ENCODE data around the gene DAPK1. TPM values are rescaled to one million over a fixed set of nuclear protein-coding genes. Genes with fewer than 3 reads are reported as not detected.

Gene DAPK1
- total and polyA plus RNA-seq, 8 donors, result 78.2 to 242 (median 215) TPM

DNA sequence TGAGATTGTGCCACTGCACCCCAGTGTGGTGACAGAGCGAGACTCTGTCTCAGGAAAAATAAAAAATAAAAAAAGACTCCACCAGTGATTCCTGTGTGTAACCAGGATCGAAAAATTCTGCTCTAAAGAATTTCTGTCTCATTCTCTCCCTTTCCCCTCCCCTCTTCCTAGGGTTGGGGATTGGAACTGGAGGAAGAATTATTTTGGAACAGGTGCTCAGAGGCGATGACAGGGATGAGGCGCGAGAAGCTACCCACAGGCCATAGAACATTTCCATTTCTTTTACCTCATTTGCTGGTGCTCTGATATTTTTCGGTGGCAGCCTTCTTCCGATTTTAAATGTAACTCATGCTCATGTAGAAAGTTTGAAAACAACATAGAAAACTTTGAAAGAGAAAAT is 80.1 kb downstream of the DAPK1 start:
- TF ChIP-seq, protein P1, sequence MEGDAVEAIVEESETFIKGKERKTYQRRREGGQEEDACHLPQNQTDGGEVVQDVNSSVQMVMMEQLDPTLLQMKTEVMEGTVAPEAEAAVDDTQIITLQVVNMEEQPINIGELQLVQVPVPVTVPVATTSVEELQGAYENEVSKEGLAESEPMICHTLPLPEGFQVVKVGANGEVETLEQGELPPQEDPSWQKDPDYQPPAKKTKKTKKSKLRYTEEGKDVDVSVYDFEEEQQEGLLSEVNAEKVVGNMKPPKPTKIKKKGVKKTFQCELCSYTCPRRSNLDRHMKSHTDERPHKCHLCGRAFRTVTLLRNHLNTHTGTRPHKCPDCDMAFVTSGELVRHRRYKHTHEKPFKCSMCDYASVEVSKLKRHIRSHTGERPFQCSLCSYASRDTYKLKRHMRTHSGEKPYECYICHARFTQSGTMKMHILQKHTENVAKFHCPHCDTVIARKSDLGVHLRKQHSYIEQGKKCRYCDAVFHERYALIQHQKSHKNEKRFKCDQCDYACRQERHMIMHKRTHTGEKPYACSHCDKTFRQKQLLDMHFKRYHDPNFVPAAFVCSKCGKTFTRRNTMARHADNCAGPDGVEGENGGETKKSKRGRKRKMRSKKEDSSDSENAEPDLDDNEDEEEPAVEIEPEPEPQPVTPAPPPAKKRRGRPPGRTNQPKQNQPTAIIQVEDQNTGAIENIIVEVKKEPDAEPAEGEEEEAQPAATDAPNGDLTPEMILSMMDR (IDR thresholded peaks at IDR 0.05), result no peak
- Histone ChIP-seq H3K27ac (no peak overlapping the region), H3K4me1 (peaks cover 13 to 37% of the 10 kb centered on the region in 2 donors), H3K36me3 (no peaks in the 10 kb centered on the region), H3K9me3 (no peaks in the 10 kb centered on the region), H3K4me3 (no peak overlapping the region), H3K27me3 (no peaks in the 10 kb centered on the region)
- intact Hi-C loops (cut with DNase I), result no loop called here
- ATAC-seq (no peak), DNase-seq (no peak)

DNA sequence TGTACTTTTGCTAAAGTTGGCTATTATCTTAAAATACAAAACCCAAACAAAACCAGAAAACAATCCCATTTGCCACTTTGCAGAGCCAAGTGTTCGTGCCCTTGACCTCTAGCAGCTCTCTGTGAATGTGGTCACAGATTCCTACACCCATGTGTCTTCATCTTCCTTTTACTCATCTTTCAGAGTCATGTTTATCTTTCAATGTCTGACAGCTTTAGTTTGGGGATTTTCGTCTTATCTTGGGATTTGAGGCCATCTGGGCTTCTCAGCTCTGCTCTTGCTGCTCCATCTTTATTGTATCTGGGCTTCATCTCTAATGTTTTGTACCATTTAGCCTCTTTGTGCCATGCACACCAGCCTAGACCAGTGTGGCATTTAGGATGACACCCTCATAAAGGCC is 81.0 kb downstream of the DAPK1 start:
- intact Hi-C loops (cut with DNase I), result no loop called here
- TF ChIP-seq, protein P1 (IDR thresholded peaks at IDR 0.05), result no peak
- ATAC-seq (no peak), DNase-seq (no peak)
- no peak overlapping the region for H3K4me3 ChIP-seq
- H3K36me3 ChIP-seq, result no peaks in the 10 kb centered on the region
- no peaks in the 10 kb centered on the region for H3K9me3 ChIP-seq
- peaks cover 13 to 37% of the 10 kb centered on the region in 2 donors for H3K4me1 ChIP-seq
- H3K27me3 ChIP-seq, result no peaks in the 10 kb centered on the region
- no peak overlapping the region for H3K27ac ChIP-seq

DNA sequence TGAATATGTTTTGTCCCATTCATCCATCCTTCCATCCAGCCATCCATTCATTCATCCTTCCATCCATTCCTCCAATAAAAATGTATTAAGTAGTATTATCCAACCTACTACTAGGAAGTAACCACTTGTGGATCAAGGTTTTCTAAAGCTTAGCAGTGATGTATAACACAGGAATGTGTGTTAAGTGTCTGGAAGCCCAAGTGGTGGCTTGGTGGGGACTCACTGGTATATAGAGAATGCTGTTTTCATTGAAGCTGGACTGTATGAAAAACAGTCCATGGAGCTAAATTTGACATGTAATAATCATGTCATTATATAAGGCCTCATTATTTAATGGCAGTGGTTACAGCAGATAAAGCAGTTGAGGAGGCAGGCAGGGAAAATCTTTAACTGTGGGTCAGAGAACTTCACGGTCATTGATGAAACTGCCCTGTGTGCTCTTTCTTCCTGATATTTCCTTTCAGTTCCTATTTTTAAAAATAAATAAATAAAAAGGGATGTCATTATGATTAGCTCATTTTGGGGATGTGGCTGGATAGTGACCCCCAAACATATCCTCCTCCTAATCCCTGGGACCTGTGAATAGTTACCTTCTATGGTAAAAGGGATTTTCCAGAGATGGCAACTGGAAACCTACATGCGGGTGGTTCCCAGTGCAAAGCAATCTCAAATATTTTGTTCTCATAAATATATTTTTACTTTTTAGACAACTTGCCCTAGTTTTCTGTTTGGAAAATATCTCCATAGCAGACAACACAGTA is 82.3 kb downstream of the DAPK1 start:
- H3K27ac ChIP-seq, result peak overlapping the region; percentile 9 to 58
- H3K4me1 ChIP-seq, result peaks cover 13 to 37% of the 10 kb centered on the region in 2 donors

DNA sequence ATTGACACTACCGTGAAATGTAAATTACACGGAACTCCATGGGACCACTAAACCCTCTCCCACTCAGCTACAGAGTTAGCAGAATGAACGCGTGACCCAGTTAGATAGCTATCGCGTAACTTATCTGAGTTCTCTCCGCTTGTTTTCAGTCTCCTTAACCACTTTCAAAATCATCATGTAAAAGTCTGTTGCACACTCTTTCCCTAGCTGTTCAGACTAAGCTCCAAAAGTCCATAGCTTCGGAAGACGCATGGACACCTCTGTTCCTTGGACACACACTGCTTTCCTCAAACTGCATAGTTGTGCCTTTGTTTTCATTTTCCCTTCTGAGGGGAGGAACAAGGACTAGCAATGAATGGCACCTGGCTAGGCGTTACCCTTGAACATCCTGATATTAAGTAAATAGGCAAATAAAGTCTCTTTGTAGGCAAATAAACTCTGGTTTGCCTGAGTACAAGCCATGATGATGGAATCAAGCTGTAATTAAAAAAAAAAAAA is 83.3 kb downstream of the DAPK1 start:
- no peak for DNase-seq
- ATAC-seq, result peak; percentile 43
- no peaks in the 10 kb centered on the region for H3K9me3 ChIP-seq
- H3K4me1 ChIP-seq, result peaks cover 13 to 37% of the 10 kb centered on the region in 2 donors
- peak overlapping the region; percentile 58 to 68 for H3K27ac ChIP-seq
- no peak overlapping the region for H3K4me3 ChIP-seq
- H3K36me3 ChIP-seq, result no peaks in the 10 kb centered on the region
- H3K27me3 ChIP-seq, result no peaks in the 10 kb centered on the region
- TF ChIP-seq, protein P1 (IDR thresholded peaks at IDR 0.05), result no peak
- intact Hi-C loops (cut with DNase I), result no loop called here

More for the DNA sequence above, 82.3 kb downstream of the DAPK1 start:
- TF ChIP-seq, protein P1 (IDR thresholded peaks at IDR 0.05), result no peak
- Histone ChIP-seq H3K36me3 (no peaks in the 10 kb centered on the region), H3K9me3 (no peaks in the 10 kb centered on the region), H3K4me3 (no peak overlapping the region), H3K27me3 (no peaks in the 10 kb centered on the region)
- no peak for DNase-seq
- intact Hi-C loops (cut with DNase I), result no loop called here
- ATAC-seq, result peak; percentile 57

DNA sequence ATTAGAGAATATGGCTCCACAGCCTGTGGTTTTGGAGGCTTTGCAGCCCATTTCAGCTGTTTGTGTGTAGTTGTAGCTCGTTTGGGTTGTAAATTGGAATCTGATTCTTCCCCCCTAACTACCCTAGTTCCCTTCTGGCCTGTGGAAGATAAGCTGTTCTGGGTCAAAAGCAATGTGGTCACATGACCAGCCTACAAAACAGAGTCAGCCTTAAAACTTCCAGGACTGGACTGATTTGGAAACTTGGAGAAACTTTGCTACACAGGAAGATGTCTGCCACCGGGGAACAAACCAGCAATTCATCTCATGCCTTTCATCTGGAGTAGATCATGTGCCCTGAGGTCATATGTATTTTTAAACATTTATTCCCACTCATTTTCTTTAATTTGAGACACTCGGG is 83.8 kb downstream of the DAPK1 start:
- peak; percentile 42 for ATAC-seq
- TF ChIP-seq, protein P1 (IDR thresholded peaks at IDR 0.05), result no peak
- DNase-seq, result peak in 1 of 4 donors; percentile 44
- no peak overlapping the region for H3K4me3 ChIP-seq
- H3K36me3 ChIP-seq, result no peaks in the 10 kb centered on the region
- peaks cover 13 to 37% of the 10 kb centered on the region in 2 donors for H3K4me1 ChIP-seq
- no peaks in the 10 kb centered on the region for H3K9me3 ChIP-seq
- intact Hi-C loops (cut with DNase I), result no loop called here
- H3K27ac ChIP-seq, result peak overlapping the region; percentile 58 to 68
- H3K27me3 ChIP-seq, result no peaks in the 10 kb centered on the region
